Urinary bladder (tissue), 4 donors: Measurements from ENCODE around the gene WNT3A. TPM values are rescaled to one million over a fixed set of nuclear protein-coding genes. Genes with fewer than 3 reads are reported as not detected.

Experiments used
- DNase-seq: peaks from one replicate; pipeline ENCODE4 v3.0.0-alpha.2; 2015; ENCODE audit errors: extremely low spot score
- H3K27ac ChIP-seq: one replicate; pipeline ENCODE4 v1.5.1; 2013; ENCODE audit warnings: low read depth, mild to moderate bottlenecking, moderate library complexity
- H3K36me3 ChIP-seq: one replicate; pipeline ENCODE4 v1.6.1; 2013; ENCODE audit warnings: mild to moderate bottlenecking, moderate library complexity; ENCODE audit not compliant: insufficient read depth
- H3K4me1 ChIP-seq: one replicate; pipeline ENCODE4 v1.6.1; 2013; ENCODE audit warnings: mild to moderate bottlenecking, moderate library complexity; ENCODE audit not compliant: insufficient read depth
- H3K4me3 ChIP-seq: one replicate; pipeline ENCODE4 v1.5.1; 2013; ENCODE audit warnings: low read depth, low read length
- WGBS: extraction: QIAGEN DNeasy Blood & Tissue Kit; methylation state at CpG from one replicate; pipeline ENCODE4 v1.1.7; 2013; 5-methylcytosine and 5-hydroxymethylcytosine counted together
- polyA plus RNA-seq: library from polyadenylated mRNA; stranded (reverse); fragments of 200-250 nt; gene quantifications from one replicate; pipeline ENCODE4 v1.2.3, GENCODE V29; 2013
- total RNA-seq: library from RNA; depleted of rRNA; stranded (reverse); fragments of >200 nt; gene quantifications from one replicate; pipeline ENCODE4 v1.2.3, GENCODE V29; 2014
- donor health status: healthy with polysubstance abuse.
- donor health status: healthy.

The WNT3A gene
- total and polyA plus RNA-seq, 2 donors, result not detected

DNA sequence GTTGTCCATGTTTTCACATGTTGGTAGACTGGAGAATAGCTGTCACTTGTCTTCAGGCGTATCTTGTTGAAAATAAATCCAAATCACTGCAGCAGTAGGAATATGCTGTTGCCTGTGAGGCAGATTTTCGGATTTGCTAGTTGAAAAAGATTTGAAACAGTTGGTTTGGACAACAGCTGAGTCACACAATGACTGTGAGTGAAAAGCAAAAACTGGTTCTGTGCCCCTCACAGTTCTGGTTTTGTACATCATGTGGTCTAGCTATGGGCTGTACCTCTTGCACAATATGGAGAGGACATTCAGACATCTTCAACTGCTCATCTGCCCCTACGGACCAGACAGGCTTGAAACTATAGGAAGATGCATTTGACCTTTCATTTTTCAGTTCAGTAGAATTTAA, 77.5 kb downstream of the WNT3A start:
- DNase-seq, result no peak
- H3K4me1 ChIP-seq, result peaks cover 7% of the 10 kb centered on the region
- 10% methylated on average over 3 of the region's 3 CpGs for WGBS
- H3K27ac ChIP-seq, result no peak overlapping the region
- peak overlapping the region; percentile 96 for H3K4me3 ChIP-seq
- H3K36me3 ChIP-seq, result no peaks in the 10 kb centered on the region

GRCh38 chr1:228084797-228085196, 78.0 kb downstream of the WNT3A start:
- Histone ChIP-seq H3K4me1 (peaks cover 7% of the 10 kb centered on the region), H3K36me3 (no peaks in the 10 kb centered on the region), H3K4me3 (peak overlapping the region; percentile 7), H3K27ac (no peak overlapping the region)
- WGBS, result 43% methylated on average over 5 of the region's 5 CpGs
- DNase-seq, result no peak

DNA sequence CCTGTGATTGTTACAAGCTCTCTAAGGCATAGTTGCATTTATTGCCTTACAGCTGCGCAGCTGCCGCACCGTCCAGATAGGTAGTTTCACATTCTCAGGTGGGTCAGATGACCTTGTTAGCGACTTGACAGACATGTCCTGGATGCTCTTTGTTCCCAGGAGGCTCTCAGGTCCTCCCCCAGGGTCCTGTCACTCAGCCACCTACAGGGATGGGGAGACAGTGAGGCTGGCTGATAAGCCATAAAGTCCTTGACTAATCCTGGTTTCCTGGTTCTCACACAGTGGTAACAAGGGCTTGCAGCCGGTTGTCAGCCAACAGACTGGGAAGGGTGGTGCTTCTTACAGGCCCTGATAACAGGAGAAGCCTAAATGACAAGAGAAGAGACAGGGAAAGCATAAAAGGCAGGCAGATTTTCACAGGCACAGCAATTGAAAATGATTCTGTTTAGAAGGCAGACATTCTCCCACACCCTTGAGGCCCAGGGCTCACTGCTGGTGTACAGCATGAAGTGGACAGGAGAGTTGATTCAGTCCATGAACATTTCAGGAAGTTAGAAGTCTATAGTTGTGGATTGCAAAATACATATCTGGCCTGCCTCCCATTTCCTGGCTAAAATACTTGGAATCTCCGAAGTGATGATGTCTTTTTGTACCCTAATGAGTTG, 78.6 kb downstream of the WNT3A start:
- DNase-seq, result no peak
- H3K27ac ChIP-seq, result no peak overlapping the region
- no peak overlapping the region for H3K4me3 ChIP-seq
- WGBS, result 32% methylated on average over 6 of the region's 6 CpGs
- H3K4me1 ChIP-seq, result peaks cover 7% of the 10 kb centered on the region
- H3K36me3 ChIP-seq, result no peaks in the 10 kb centered on the region

DNA sequence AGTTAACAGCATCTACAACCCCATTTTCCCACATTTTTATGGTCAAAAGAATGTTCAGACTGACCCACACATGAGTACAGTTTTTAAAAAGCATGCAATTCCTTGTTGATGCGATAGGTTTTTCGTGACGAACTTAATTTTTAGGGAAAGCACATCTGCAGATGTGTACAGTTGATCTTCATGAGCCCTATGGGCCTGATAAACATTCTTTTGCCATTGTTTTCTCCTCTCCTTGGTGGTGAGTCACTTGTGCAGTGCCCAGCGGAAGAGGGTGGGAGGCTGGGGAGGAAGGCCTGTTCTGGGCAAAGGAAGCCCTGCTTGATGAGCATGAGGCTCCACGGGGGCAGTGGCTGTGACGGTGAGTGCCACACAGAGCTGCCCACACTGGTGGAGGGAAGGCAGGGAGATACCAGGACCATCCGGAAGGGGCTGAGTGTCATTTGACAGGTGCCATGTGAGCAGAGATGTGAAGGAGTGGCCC, 81.0 kb downstream of the WNT3A start:
- no peak for DNase-seq
- Histone ChIP-seq H3K36me3 (no peaks in the 10 kb centered on the region), H3K4me3 (no peak overlapping the region), H3K4me1 (peaks cover 7% of the 10 kb centered on the region), H3K27ac (no peak overlapping the region)
- WGBS, result 45% methylated on average over 7 of the region's 7 CpGs

DNA sequence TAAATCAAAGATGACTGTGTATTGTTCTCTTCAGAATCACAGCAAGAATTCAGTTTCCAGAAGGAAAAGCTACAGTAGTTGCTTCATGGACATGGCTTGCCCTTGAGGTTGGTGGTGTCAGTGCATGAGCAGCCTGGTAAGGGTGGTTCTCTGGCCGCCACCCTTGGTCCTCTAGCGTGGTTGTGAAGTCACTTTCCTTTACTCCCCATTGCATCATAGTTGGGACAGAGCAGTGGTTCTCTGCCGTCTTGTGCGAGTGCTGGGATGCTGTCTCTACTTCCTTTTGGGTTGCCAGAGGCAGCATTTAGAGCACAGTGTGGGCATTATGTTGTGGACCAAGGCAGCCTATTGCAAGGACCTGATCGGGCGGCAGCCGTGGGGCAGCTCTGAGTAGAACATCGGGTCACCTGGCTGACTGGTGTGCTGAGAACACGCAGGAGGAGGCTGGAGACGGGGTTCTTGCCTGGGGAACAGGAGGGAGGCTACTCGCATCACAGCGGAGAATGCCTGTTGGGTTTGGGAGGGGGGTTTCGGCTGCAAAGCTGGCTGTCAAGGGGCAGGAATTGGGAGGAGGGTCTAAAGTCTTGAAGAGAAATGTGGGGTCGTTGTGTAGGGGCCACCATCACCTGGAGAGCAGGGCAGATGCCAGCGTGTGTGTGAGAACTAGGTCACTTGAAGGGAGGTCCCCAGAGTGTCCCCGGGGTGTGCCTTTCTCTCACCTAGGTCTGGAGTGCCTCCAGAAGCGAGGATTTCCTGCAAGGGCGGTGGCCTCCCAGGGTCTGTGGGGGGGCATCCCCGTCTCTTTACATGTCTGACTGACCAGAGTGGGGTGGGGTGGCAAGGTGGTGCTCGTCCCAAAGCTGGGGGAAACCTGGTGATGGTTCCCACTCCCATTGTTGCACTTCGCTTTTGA, 82.0 kb downstream of the WNT3A start:
- no peak for DNase-seq
- Histone ChIP-seq H3K4me1 (peaks cover 7% of the 10 kb centered on the region), H3K4me3 (no peak overlapping the region), H3K27ac (no peak overlapping the region), H3K36me3 (no peaks in the 10 kb centered on the region)
- WGBS, result 73% methylated on average over 21 of the region's 21 CpGs

- Histone ChIP-seq H3K36me3 (no peaks in the 10 kb centered on the region), H3K4me1 (peaks cover 7% of the 10 kb centered on the region), H3K27ac (no peak overlapping the region), H3K4me3 (no peak overlapping the region)
- DNase-seq, result no peak
- 71% methylated on average over 12 of the region's 12 CpGs for WGBS
Measured at GRCh38 chr1:228089519-228090380, 83.0 kb downstream of the WNT3A start.

DNA sequence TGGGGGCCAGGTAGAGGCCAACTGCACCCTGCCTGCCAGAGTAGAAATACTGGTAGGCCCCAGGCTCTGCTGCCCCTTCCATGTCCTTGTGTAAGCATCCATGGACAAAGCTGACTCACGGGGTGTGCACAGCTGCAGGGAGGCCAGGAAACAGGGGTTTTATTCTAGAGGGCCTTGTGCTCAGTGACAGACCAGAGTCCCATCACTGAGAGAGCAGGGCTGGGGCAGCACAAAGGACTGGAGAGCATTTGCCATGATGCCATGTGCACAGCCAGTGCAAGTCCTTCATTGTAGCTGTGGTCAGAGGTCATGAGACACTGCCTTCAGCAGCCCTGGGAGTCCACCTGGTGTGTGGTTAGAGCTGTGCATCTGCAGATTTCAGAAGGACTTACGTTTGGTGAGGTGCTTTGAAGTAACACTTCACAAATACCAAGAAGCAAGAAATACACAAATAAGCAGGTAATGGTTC, 83.8 kb downstream of the WNT3A start:
- DNase-seq, result no peak
- Histone ChIP-seq H3K36me3 (no peaks in the 10 kb centered on the region), H3K4me3 (no peak overlapping the region), H3K27ac (no peak overlapping the region), H3K4me1 (peaks cover 7% of the 10 kb centered on the region)
- WGBS, result 31% methylated on average over 2 of the region's 2 CpGs

DNA sequence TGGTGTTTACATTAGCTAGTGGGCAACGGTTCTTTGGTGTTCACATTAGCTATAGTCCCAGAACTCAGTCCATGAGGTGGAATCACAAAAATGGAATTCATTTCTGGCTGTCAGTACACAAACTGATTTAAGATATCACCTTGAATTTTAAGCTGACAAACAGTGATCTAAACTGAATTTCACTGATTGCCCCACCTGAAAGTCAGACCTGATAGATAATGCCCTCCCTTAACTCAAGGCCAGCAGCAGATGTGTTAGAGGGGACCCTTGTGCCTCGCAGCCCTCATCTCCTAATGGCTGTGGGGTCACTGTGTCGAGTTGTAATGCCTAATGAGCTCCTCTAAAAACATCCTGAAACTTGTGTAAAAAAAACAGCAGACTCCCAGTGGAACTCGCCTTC, 84.3 kb downstream of the WNT3A start:
- no peak overlapping the region for H3K27ac ChIP-seq
- WGBS, result 60% methylated on average over 4 of the region's 4 CpGs
- peaks cover 7% of the 10 kb centered on the region for H3K4me1 ChIP-seq
- DNase-seq, result no peak
- no peak overlapping the region for H3K4me3 ChIP-seq
- H3K36me3 ChIP-seq, result no peaks in the 10 kb centered on the region

DNA sequence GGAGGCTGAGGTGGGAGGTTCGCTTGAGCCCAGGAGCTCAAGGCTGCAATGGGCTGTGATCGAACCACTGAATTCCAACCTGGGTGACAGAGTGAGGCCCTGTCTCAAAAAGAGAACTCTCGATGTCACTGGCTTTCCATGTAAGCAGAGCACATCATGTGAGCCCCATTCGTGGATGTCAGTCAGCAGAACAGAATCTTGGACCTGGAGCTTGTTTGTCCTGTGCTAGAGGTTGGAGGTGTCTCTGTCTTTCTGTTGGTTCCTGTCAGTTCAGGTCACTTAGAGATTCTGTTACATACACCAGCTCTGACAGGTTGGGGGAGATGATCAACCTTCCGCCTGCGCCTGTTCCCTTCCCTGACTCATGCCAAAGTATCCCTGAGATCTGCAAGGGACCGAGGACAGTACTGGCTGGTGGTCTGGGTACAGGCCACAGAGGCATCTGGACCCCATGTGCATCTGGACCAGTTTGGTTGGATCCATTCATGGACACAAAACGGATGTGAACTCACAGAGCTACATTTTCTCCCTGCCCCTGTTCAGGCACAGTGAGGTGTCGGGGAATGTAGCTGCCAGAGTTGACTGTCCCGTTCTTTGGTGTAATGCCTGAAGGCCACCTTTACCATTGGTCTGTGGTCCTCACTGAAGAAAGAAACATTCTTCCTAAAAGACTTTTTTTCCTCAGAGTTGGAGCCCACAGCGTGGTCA, 85.7 kb downstream of the WNT3A start:
- Histone ChIP-seq H3K4me3 (no peak overlapping the region), H3K36me3 (no peaks in the 10 kb centered on the region), H3K4me1 (peaks cover 7% of the 10 kb centered on the region), H3K27ac (no peak overlapping the region)
- DNase-seq, result no peak
- 85% methylated on average over 11 of the region's 11 CpGs for WGBS

- no peak overlapping the region for H3K27ac ChIP-seq
- no peak overlapping the region for H3K4me3 ChIP-seq
- DNase-seq, result peak; percentile 69
- H3K4me1 ChIP-seq, result peaks cover 5% of the 10 kb centered on the region
- WGBS, result 95% methylated on average over 20 of the region's 20 CpGs
- H3K36me3 ChIP-seq, result no peaks in the 10 kb centered on the region
Measured at GRCh38 chr1:228093050-228093906, 86.5 kb downstream of the WNT3A start.

- WGBS, result 86% methylated on average over 13 of the region's 13 CpGs
- H3K27ac ChIP-seq, result no peak overlapping the region
- DNase-seq, result no peak
- H3K4me3 ChIP-seq, result no peak overlapping the region
- no peaks in the 10 kb centered on the region for H3K36me3 ChIP-seq
- no peaks in the 10 kb centered on the region for H3K4me1 ChIP-seq
Measured at GRCh38 chr1:228094432-228095016, 87.7 kb downstream of the WNT3A start.

- no peak overlapping the region for H3K4me3 ChIP-seq
- no peak overlapping the region for H3K27ac ChIP-seq
- no peaks in the 10 kb centered on the region for H3K4me1 ChIP-seq
- no peaks in the 10 kb centered on the region for H3K36me3 ChIP-seq
- no peak for DNase-seq
- whole genome bisulfite sequencing, result 100% methylated on average over 4 of the region's 4 CpGs
Measured at GRCh38 chr1:228095161-228095560, 88.4 kb downstream of the WNT3A start.
